COLO829 (cell line): Measurements from ENCODE around the gene PDCD11.
"Not testable (repeated sequence)": the region's sequence is repeated elsewhere in the genome, so short reads cannot be mapped to it uniquely, and the experiment has no call there.

Source experiments
- DNase-seq: peaks from one replicate; pipeline ENCODE4 v3.0.0; 2012; ENCODE audit warnings: low spot score

Gene PDCD11

GRCh38 chr10:103416436-103417147 lies 20.2 kb downstream of the PDCD11 start:
- no peak for DNase-seq

GRCh38 chr10:103417148-103417469 lies 20.7 kb downstream of the PDCD11 start:
- DNase-seq: not testable (repeated sequence)

- DNase-seq: no peak
Observed at GRCh38 chr10:103417601-103418000, 21.2 kb downstream of the PDCD11 start.

- no peak for DNase-seq
Observed at GRCh38 chr10:103419101-103419500, 22.7 kb downstream of the PDCD11 start.

- DNase-seq: no peak
Observed at GRCh38 chr10:103423748-103424147, 27.3 kb downstream of the PDCD11 start.

GRCh38 chr10:103427866-103428265 lies 31.4 kb downstream of the PDCD11 start:
- DNase-seq: no peak

- DNase-seq: no peak
Observed at GRCh38 chr10:103428989-103429643, 32.7 kb downstream of the PDCD11 start.

- DNase-seq: no peak
Observed at GRCh38 chr10:103429647-103430046, 33.2 kb downstream of the PDCD11 start.

- DNase-seq: no peak
Observed at GRCh38 chr10:103431902-103432301, 35.5 kb downstream of the PDCD11 start.

- no peak for DNase-seq
Observed at GRCh38 chr10:103433858-103434257, 37.4 kb downstream of the PDCD11 start.

GRCh38 chr10:103439776-103440175 lies 43.4 kb downstream of the PDCD11 start:
- DNase-seq: no peak

- DNase-seq: no peak
Observed at GRCh38 chr10:103440416-103440815, 44.0 kb downstream of the PDCD11 start.

- no peak for DNase-seq
Observed at GRCh38 chr10:103441206-103441605, 44.8 kb downstream of the PDCD11 start.

GRCh38 chr10:103441611-103442010 lies 45.2 kb downstream of the PDCD11 start:
- DNase-seq: no peak

GRCh38 chr10:103442031-103442461 lies 45.6 kb downstream of the PDCD11 start:
- DNase-seq: no peak

- DNase-seq: no peak
Observed at GRCh38 chr10:103443475-103444185, 47.2 kb downstream of the PDCD11 start.

GRCh38 chr10:103444478-103444877 lies 48.1 kb downstream of the PDCD11 start:
- no peak for DNase-seq

- no peak for DNase-seq
Observed at GRCh38 chr10:103445366-103445765, 48.9 kb downstream of the PDCD11 start.

- no peak for DNase-seq
Observed at GRCh38 chr10:103445767-103446567, 49.5 kb downstream of the PDCD11 start.

GRCh38 chr10:103447187-103447586 lies 50.8 kb downstream of the PDCD11 start:
- DNase-seq: no peak

GRCh38 chr10:103448746-103449145 lies 52.3 kb downstream of the PDCD11 start:
- no peak for DNase-seq
